Measurements from ENCODE around the gene GDI1. TPM values are rescaled to one million over a fixed set of nuclear protein-coding genes. Genes with fewer than 3 reads are reported as not detected.

GDI1 gene
- total and polyA plus RNA-seq, 7 donors: 50.9 to 101 (median 75.2) TPM

DNA sequence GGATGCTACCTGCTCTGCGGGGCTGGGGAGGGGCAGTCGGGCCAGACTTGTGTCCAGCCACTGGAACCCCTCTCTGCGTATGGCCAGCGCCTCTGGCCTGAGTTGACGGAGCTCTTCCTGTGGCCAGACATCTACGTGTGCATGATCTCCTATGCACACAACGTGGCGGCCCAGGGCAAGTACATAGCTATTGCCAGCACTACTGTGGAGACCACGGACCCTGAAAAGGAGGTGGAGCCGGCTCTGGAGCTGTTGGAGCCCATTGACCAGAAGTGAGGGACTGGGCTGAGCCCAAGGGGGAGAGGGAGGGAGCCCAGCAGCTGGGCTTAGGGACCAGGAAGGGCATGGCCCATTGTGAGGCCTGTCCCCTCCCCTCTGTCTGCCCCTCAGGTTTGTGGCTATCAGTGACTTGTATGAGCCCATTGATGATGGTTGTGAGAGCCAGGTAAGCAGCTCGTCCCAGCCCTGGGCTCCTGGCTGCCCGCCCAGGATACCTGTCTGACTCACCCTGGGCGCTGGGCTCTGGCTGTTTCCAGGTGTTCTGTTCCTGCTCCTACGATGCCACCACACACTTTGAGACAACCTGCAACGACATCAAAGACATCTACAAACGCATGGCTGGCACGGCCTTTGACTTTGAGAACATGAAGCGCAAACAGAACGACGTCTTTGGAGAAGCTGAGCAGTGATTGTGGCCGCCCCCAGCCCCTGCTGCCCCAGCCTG is 5.2 kb downstream of the GDI1 start:
- H3K27me3 ChIP-seq: no peaks in the 10 kb centered on the region
- 74 to 83% methylated on average over 21 of the region's 21 CpGs for WGBS, 2 donors
- H3K4me1 ChIP-seq: peaks cover 0 to 43% (median 36%) of the 10 kb centered on the region in 4 donors
- TF ChIP-seq EP300 (IDR thresholded peaks at IDR 0.05) (no peak), POLR2AphosphoS5 (IDR thresholded peaks at IDR 0.05) (no peak), POLR2A (IDR thresholded peaks at IDR 0.05) (no peak)
- TF ChIP-seq, protein P1, sequence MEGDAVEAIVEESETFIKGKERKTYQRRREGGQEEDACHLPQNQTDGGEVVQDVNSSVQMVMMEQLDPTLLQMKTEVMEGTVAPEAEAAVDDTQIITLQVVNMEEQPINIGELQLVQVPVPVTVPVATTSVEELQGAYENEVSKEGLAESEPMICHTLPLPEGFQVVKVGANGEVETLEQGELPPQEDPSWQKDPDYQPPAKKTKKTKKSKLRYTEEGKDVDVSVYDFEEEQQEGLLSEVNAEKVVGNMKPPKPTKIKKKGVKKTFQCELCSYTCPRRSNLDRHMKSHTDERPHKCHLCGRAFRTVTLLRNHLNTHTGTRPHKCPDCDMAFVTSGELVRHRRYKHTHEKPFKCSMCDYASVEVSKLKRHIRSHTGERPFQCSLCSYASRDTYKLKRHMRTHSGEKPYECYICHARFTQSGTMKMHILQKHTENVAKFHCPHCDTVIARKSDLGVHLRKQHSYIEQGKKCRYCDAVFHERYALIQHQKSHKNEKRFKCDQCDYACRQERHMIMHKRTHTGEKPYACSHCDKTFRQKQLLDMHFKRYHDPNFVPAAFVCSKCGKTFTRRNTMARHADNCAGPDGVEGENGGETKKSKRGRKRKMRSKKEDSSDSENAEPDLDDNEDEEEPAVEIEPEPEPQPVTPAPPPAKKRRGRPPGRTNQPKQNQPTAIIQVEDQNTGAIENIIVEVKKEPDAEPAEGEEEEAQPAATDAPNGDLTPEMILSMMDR (IDR thresholded peaks at IDR 0.05): no peak
- H3K36me3 ChIP-seq: peaks cover 0 to 29% (median 19%) of the 10 kb centered on the region in 4 donors
- DNase-seq: no peak
- H3K27ac ChIP-seq: no peak overlapping the region
- no peak overlapping the region for H3K4me3 ChIP-seq
- intact Hi-C loops (cut with DNase I): no loop called here
- H3K9me3 ChIP-seq: no peaks in the 10 kb centered on the region

DNA sequence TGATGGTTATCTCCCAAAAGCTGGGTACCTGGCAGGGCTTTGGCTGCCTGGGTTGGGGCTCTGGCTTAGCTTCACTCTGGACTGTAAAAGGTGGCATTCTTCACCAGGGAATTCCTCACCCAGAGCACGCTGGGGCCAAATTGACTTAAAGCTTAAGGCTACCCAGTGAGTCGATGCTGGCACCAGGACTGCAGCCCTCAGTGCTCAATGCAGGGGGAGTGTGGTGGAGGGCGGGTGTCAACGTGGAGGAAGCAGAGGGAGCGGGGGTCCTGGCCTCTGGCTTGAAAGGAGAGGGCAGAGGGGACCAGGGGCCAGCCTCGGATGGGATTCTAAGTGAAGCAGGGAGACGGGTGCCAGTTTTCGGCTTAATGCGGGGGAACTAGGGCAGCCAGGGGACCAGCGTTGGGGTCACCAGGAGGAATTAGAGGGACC is 6.5 kb downstream of the GDI1 start:
- peaks cover under 1 to 39% (median 20%) of the 10 kb centered on the region in 4 donors for H3K36me3 ChIP-seq
- DNase-seq: no peak

DNA sequence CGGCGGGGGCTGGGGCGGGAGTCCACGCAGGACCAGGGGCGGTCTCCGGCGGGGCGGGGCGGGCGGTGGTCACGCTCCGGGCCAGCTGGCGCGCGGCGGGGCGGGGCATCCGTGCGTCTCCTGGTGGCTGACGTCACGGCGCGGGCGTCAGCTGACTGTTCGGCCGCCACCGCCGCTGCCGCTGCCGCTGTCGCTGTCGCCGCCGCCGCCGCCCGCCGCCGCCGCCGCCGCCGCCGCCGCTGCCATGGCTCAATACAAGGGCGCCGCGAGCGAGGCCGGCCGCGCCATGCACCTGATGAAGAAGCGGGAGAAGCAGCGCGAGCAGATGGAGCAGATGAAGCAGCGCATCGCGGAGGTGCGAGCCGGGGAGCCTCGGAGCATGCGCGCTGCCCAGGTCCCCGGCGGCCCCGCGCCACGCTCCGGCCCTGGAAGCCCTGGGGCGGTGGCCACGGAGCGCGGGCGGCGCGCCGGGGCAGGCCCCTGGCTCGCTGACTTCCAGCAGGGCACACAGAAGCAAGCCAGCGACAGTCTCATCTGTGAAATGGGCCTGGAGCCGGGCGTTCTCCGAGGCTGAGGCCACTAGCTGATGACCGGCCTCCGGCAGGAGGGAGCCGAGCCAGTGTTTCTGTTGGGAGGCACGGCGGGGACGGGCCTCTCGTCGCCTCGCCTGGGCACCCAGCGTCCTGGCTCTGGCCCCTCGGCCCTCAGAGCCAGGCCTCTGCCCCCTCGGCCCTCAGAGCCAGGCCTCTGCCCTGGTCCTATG is 7.2 kb downstream of the GDI1 start, which contains the start of gene FAM50A:
FAM50A (plus strand) TSS at position 150 of the 763 bp plus-strand sequence; CDS start at position 245, 95 bp downstream.
- DNase-seq: peak; percentile 91
- WGBS, 2 donors: 1 to 4% methylated on average over 94 of the region's 94 CpGs
- Histone ChIP-seq H3K4me1 (peaks cover 0 to 30% (median 22%) of the 10 kb centered on the region in 4 donors), H3K36me3 (peaks cover 7 to 46% (median 26%) of the 10 kb centered on the region in 4 donors), H3K27ac (peak within 1 kb of the TSS; percentile 87 to 89 (median 88)), H3K4me3 (peak within 1 kb of the TSS; percentile 39 to 62 (median 60)), H3K9me3 (no peaks in the 10 kb centered on the region), H3K27me3 (no peaks in the 10 kb centered on the region)
- intact Hi-C loops (cut with DNase I): no loop called here
- TF ChIP-seq POLR2A (IDR thresholded peaks at IDR 0.05) (no peak), POLR2AphosphoS5 (IDR thresholded peaks at IDR 0.05) (peak in 3 of 4 donors; percentile 24 to 39 (median 32)), EP300 (IDR thresholded peaks at IDR 0.05) (no peak)

More for the DNA sequence above, 6.5 kb downstream of the GDI1 start:
- 19 to 24% methylated on average over 10 of the region's 10 CpGs for WGBS, 2 donors
- intact Hi-C loops (cut with DNase I): no loop called here
- Histone ChIP-seq H3K4me3 (peak overlapping the region; percentile 10 to 62 (median 60)), H3K27me3 (no peaks in the 10 kb centered on the region), H3K27ac (peak overlapping the region; percentile 87 to 89 (median 88)), H3K9me3 (no peaks in the 10 kb centered on the region), H3K4me1 (peaks cover 0 to 34% (median 28%) of the 10 kb centered on the region in 4 donors)
- no peak for TF ChIP-seq POLR2A (IDR thresholded peaks at IDR 0.05)
- TF ChIP-seq POLR2AphosphoS5 (IDR thresholded peaks at IDR 0.05): no peak
- TF ChIP-seq EP300 (IDR thresholded peaks at IDR 0.05): no peak
- TF ChIP-seq, protein P1 (IDR thresholded peaks at IDR 0.05): no peak

DNA sequence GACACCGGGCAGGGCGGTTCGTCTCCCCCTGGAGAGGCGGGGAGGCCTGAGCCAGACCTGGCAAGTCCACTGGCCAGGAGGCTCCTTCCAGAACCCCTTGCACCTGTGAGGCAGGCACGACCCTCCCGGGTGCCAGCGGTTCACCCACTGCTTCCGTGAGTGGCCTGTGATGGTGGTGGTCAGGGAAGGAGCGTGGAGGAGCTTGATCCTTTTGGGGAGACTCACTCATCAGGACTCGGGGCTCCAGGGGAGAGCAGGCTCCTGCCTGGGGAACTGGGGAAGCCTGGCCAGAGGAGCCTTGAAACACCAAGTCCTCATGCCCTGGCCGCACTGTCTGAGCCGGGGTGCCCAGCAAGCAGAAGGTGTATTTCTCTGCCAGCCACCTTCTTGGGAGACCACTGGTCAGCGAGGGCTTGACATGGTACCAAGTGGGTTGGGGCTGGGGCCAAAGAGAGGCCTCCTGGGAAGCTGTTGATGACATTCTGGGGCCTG is 7.8 kb downstream of the GDI1 start:
- intact Hi-C loops (cut with DNase I): no loop called here
- TF ChIP-seq EP300 (IDR thresholded peaks at IDR 0.05): no peak
- TF ChIP-seq POLR2AphosphoS5 (IDR thresholded peaks at IDR 0.05): no peak
- no peak for TF ChIP-seq POLR2A (IDR thresholded peaks at IDR 0.05)
- TF ChIP-seq, protein P1 (IDR thresholded peaks at IDR 0.05): no peak
- 36 to 69% methylated on average over 13 of the region's 13 CpGs for WGBS, 2 donors
- H3K36me3 ChIP-seq: peaks cover 8 to 52% (median 28%) of the 10 kb centered on the region in 4 donors
- peaks cover 0 to 30% (median 19%) of the 10 kb centered on the region in 4 donors for H3K4me1 ChIP-seq
- H3K4me3 ChIP-seq: peak overlapping the region; percentile 39 to 62 (median 60)
- peak overlapping the region; percentile 87 to 89 (median 88) for H3K27ac ChIP-seq
- H3K9me3 ChIP-seq: no peaks in the 10 kb centered on the region
- no peaks in the 10 kb centered on the region for H3K27me3 ChIP-seq
- no peak for DNase-seq

Data from sigmoid colon (tissue), 7 donors.